Cardiac fibroblast (primary cell): ENCODE measurements around the gene JMJD1C.

ENCODE experiments used
- DNase-seq, 2 donors: peaks; one replicate each; pipeline versions ENCODE4 v3.0.0 to v3.0.0-alpha.2; 2010; ENCODE audit warnings: low read depth in 2 of 2
- H3K4me3 ChIP-seq, 2 donors: replicated peaks in 1 of 2; 1 replicate in 1 of 2; 2 replicates in 1 of 2; pipeline ENCODE4 v1.5.1; 2011; ENCODE audit warnings: low read depth in 2 of 2, low read length in 2 of 2, mild to moderate bottlenecking in 2 of 2, moderate library complexity in 1 of 2
- TF ChIP-seq, protein P1 (sequence below): IDR thresholded peaks from one replicate; pipeline ENCODE4 v1.5.1; 2011; ENCODE audit warnings: low read depth, mild to moderate bottlenecking, low read length, inconsistent platforms

JMJD1C gene

GRCh38 chr10:63439607-63440006 is 26.2 kb downstream of the JMJD1C start:
- TF ChIP-seq, protein P1, sequence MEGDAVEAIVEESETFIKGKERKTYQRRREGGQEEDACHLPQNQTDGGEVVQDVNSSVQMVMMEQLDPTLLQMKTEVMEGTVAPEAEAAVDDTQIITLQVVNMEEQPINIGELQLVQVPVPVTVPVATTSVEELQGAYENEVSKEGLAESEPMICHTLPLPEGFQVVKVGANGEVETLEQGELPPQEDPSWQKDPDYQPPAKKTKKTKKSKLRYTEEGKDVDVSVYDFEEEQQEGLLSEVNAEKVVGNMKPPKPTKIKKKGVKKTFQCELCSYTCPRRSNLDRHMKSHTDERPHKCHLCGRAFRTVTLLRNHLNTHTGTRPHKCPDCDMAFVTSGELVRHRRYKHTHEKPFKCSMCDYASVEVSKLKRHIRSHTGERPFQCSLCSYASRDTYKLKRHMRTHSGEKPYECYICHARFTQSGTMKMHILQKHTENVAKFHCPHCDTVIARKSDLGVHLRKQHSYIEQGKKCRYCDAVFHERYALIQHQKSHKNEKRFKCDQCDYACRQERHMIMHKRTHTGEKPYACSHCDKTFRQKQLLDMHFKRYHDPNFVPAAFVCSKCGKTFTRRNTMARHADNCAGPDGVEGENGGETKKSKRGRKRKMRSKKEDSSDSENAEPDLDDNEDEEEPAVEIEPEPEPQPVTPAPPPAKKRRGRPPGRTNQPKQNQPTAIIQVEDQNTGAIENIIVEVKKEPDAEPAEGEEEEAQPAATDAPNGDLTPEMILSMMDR: no peak
- DNase-seq: no peak
- H3K4me3 ChIP-seq: no peak overlapping the region

- peak; percentile 34 to 36 for DNase-seq
- H3K4me3 ChIP-seq: no peak overlapping the region
- TF ChIP-seq, protein P1: no peak
These were observed 27.0 kb downstream of the JMJD1C start for GRCh38 chr10:63438506-63439498.

DNA sequence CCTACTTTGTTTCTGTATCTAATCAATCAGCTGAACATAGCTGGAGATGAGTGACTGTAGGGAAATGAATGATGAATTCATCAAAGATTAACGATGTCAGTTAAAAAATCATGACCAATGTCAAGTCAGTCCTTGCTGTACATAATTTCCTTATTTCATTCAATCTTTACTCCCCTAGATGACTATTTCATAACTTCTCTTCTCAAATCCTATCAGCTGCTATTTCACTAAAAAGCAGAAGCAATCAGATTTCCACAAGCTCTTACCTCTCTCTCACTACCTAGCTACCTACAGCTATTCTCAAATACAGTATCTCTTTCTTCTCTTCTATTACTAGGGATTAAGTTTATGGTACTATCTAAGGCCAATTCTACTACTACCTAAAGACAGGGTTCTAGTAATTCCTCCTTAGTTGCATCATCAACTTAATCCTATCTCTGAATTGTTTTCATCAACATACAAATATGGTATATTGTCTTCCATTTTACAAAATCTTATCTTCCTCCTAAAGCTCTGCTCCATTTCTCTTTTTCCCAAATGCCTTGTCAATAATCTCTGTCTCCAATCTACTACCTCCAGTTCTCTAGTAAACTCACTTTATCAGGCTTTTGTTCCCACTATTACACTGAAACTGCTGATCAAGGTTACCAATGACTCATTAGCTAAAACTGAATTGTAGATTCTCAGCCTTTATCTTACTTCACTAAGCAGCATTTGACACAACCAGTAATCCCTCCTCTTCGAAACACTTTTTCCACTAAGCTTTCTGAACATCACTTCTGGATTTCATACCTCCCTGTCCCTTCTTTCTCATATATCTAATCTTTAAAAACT is 28.4 kb downstream of the JMJD1C start:
- H3K4me3 ChIP-seq: no peak overlapping the region
- peak; percentile 28 to 35 for DNase-seq
- TF ChIP-seq, protein P1: no peak

DNA sequence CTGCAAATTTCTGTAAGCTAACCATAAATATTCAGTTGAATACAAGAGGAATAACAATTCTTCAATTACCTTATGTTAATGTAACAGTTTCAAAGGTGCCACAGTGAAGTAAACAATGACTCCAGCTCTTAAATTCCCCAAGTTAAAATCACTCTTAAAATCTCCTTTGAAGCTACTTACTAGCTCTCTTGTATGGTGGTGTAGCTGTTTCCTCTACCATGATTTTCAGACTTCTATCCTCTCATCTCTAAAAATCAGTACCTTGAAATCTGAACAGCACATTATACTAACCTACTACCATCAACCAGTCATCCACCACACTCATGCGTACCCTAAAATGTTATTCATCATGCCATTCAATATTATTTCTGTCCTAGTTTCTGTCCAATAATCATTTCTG is 29.6 kb downstream of the JMJD1C start:
- DNase-seq: no peak
- no peak overlapping the region for H3K4me3 ChIP-seq
- TF ChIP-seq, protein P1: no peak

- H3K4me3 ChIP-seq: no peak overlapping the region
These were observed 30.6 kb downstream of the JMJD1C start for GRCh38 chr10:63434866-63435854.

More at GRCh38 chr10:63434866-63435854, 30.6 kb downstream of the JMJD1C start:
- TF ChIP-seq, protein P1: no peak
- DNase-seq: no peak
